Kidney (tissue), 14 donors: ENCODE data around the gene NUDCD3. TPM values are rescaled to one million over a fixed set of nuclear protein-coding genes. Genes with fewer than 3 reads are reported as not detected.

ENCODE experiments used
- DNase-seq, 5 donors: peaks; one replicate each; pipeline ENCODE4 v3.0.0-alpha.2; 2013 to 2020
- FAIRE-seq: peaks from 2 replicates; lab custom pipeline; 2012; peaks lifted over from hg19 to GRCh38; lab: Jason Lieb, UNC
- H3K27ac ChIP-seq, 2 donors: one replicate each; pipeline ENCODE4 v1.7.0; 2013; ENCODE audit warnings: low read depth in 2 of 2, low read length in 2 of 2, inconsistent platforms in 1 of 2
- H3K27me3 ChIP-seq: one replicate; pipeline ENCODE4 v1.7.1; 2013; ENCODE audit warnings: low read length, inconsistent platforms; ENCODE audit not compliant: control insufficient read depth, insufficient read depth
- H3K36me3 ChIP-seq, 3 donors: one replicate each; pipeline versions ENCODE4 v1.7.0 to v1.7.1; 2013; ENCODE audit warnings: low read length in 3 of 3, control low read depth in 1 of 3, inconsistent platforms in 1 of 3; ENCODE audit not compliant: insufficient read depth in 3 of 3, control insufficient read depth in 2 of 3
- H3K4me1 ChIP-seq, 3 donors: one replicate each; pipeline versions ENCODE4 v1.7.0 to v1.7.1; 2013; ENCODE audit warnings: low read length in 3 of 3, inconsistent platforms in 1 of 3, low read depth in 1 of 3; ENCODE audit not compliant: control insufficient read depth in 2 of 3, insufficient read depth in 2 of 3
- H3K4me3 ChIP-seq, 3 donors: one replicate each; pipeline versions ENCODE4 v1.7.0 to v1.8.1; 2013; ENCODE audit warnings: low read length in 3 of 3, control low read depth in 1 of 3, inconsistent platforms in 1 of 3
- H3K9ac ChIP-seq, 3 donors: one replicate each; pipeline versions ENCODE4 v1.7.0 to v1.7.1; 2013; ENCODE audit warnings: low read length in 3 of 3, control low read depth in 1 of 3, inconsistent platforms in 1 of 3
- H3K9me3 ChIP-seq, 3 donors: one replicate each; pipeline versions ENCODE4 v1.7.0 to v1.7.1; 2013; ENCODE audit warnings: low read length in 3 of 3, control low read depth in 1 of 3, inconsistent platforms in 1 of 3; ENCODE audit not compliant: control insufficient read depth in 2 of 3, insufficient read depth in 1 of 3
- CTCF ChIP-seq: IDR thresholded peaks from 3 replicates; pipeline ENCODE4 v1.5.1; 2012; ENCODE audit warnings: mild to moderate bottlenecking, moderate library complexity, borderline replicate concordance; ENCODE audit not compliant: insufficient read depth; ENCODE audit errors: extremely low read depth
- intact Hi-C: fragments of 100-400 bp; cut with DNase I; formaldehyde crosslinking; loops from one replicate; pipeline ENCODE4 v1.11.1; 2022
- polyA plus RNA-seq: library from polyadenylated mRNA; stranded (reverse); fragments of 350-450 nt; fragmentation: Illumina TruSeq; extraction: RNeasy Lipid Tissue Mini Kit (QIAGEN cat#74804); gene quantifications from one replicate; pipeline ENCODE4 v1.2.3, GENCODE V29; 2014; ENCODE audit warnings: low read depth, low replicate concordance; ENCODE audit not compliant: insufficient read depth
- total RNA-seq: library from RNA; stranded (reverse); fragmentation: NEBNext Ultra II Directional; extraction: Animal tissue kit (Norgen Biotek cat#: 25700); gene quantifications from one replicate; pipeline ENCODE4 v1.2.1, GENCODE V29; 2021
- donor health status: control.
- donor health status: control.
- donor health status: control.
- donor health status: control.
- donor health status: control.
- donor health status: DM: yes; HTN: yes; CAD: no.
- donor health status: Normal renal cell carcinoma (clear cell type).

Gene NUDCD3
- total and polyA plus RNA-seq, 2 donors from 2014 or later = 37.9 to 97.7 TPM

GRCh38 chr7:44374007-44374763 lies 116.3 kb downstream of the NUDCD3 start:
- Histone ChIP-seq H3K36me3 (no peaks in the 10 kb centered on the region), H3K4me1 (no peaks in the 10 kb centered on the region), H3K9me3 (no peaks in the 10 kb centered on the region), H3K27ac (no peak overlapping the region), H3K9ac (no peak overlapping the region), H3K27me3 (no peaks in the 10 kb centered on the region), H3K4me3 (no peak overlapping the region)
- intact Hi-C loops = no loop called here
- TF ChIP-seq CTCF = no peak
- peak in 1 of 5 donors; percentile 35 for DNase-seq
- FAIRE-seq = no peak

GRCh38 chr7:44373418-44373740 lies 117.1 kb downstream of the NUDCD3 start:
- Histone ChIP-seq H3K27ac (no peak overlapping the region), H3K9me3 (no peaks in the 10 kb centered on the region), H3K9ac (no peak overlapping the region), H3K36me3 (no peaks in the 10 kb centered on the region), H3K4me1 (no peaks in the 10 kb centered on the region), H3K4me3 (no peak overlapping the region), H3K27me3 (no peaks in the 10 kb centered on the region)
- peak in 1 of 5 donors; percentile 16 for DNase-seq
- FAIRE-seq = no peak
- no peak for TF ChIP-seq CTCF
- intact Hi-C loops = no loop called here

GRCh38 chr7:44372560-44373417 lies 117.7 kb downstream of the NUDCD3 start:
- no peaks in the 10 kb centered on the region for H3K9me3 ChIP-seq
- H3K4me1 ChIP-seq = no peaks in the 10 kb centered on the region
- intact Hi-C loops = no loop called here
- peak in 1 of 5 donors; percentile 21 for DNase-seq
- no peak for TF ChIP-seq CTCF
- H3K27me3 ChIP-seq = no peaks in the 10 kb centered on the region
- no peak overlapping the region for H3K4me3 ChIP-seq
- H3K36me3 ChIP-seq = no peaks in the 10 kb centered on the region
- H3K27ac ChIP-seq = no peak overlapping the region
- FAIRE-seq = no peak
- no peak overlapping the region for H3K9ac ChIP-seq
